GM12878 (cell line): ENCODE data around the gene TMPRSS2. TPM values are rescaled to one million over a fixed set of nuclear protein-coding genes. Genes with fewer than 3 reads are reported as not detected.

ENCODE experiments used
- ATAC-seq: fragments of 200-7000 bp; cut with Tn5 transposase; 3 replicates; pipeline ENCODE4 v1.9.1; 2020; ENCODE audit warnings: mild to moderate bottlenecking, moderate library complexity
- BruUV-seq: library from RNA; stranded (reverse); fragments of 400-500 nt; replicated peaks from 2 replicates; lab custom pipeline; 2021; lab: Mats Ljungman, UMichigan
- CTCF ChIA-PET: fragments of 300-600 bp; sonication (Branson Sonifier 250); formaldehyde crosslinking; extraction: SDS; loops from one replicate; lab custom pipeline; 2021; ENCODE audit warnings: inconsistent platforms; lab: Yijun Ruan, JAX
- POLR2A ChIA-PET: fragments of 350-600 bp; formaldehyde crosslinking; extraction: SDS; loops from one replicate; lab custom pipeline; 2021; ENCODE audit warnings: inconsistent platforms; lab: Charles Lee
- RAD21 ChIA-PET: fragments of 300-600 bp; sonication (Branson Sonifier 250); formaldehyde crosslinking; loops from one replicate; lab custom pipeline; 2023; ENCODE audit warnings: antibody characterized with exemption; ENCODE audit not compliant: unreplicated experiment; lab: Charles Lee
- SMC1A ChIA-PET: fragments of 300-600 bp; sonication (Branson Sonifier 250); formaldehyde crosslinking; loops from one replicate; lab custom pipeline; 2023; ENCODE audit not compliant: unreplicated experiment, uncharacterized antibody; lab: Charles Lee
- DNase-seq: peaks from one replicate; pipeline ENCODE4 v3.0.0-alpha.2; 2011; ENCODE audit warnings: low read depth, low spot score
- FAIRE-seq: peaks from 3 replicates; lab custom pipeline; 2011; peaks lifted over from hg19 to GRCh38; lab: Jason Lieb, UNC
- H2AFZ ChIP-seq: 2 replicates; pipeline ENCODE4 v1.6.0; 2011; ENCODE audit warnings: low read depth, low read length, control low read depth; ENCODE audit not compliant: control insufficient read depth
- H3K27ac ChIP-seq: 2 replicates; pipeline ENCODE4 v1.5.1; 2011; ENCODE audit warnings: control low read depth; ENCODE audit not compliant: control insufficient read depth, insufficient read depth
- H3K27me3 ChIP-seq, 2 experiments: replicated peaks in 1 of 2; 2 replicates each; pipeline versions ENCODE4 v1.6.0 to v1.6.1; 2011; ENCODE audit warnings: low read length in 1 of 2; ENCODE audit not compliant: control insufficient read depth in 2 of 2, insufficient read depth in 2 of 2
- H3K36me3 ChIP-seq, 2 experiments: 2 replicates each; pipeline ENCODE4 v1.5.1; 2011; ENCODE audit warnings: low read length in 1 of 2; ENCODE audit not compliant: control insufficient read depth in 2 of 2, insufficient read depth in 2 of 2
- H3K4me1 ChIP-seq: 2 replicates; pipeline ENCODE4 v1.6.1; 2011; ENCODE audit warnings: mild to moderate bottlenecking, low read length, moderate library complexity, mixed read lengths; ENCODE audit not compliant: control insufficient read depth, insufficient read depth
- H3K4me2 ChIP-seq: 2 replicates; pipeline ENCODE4 v1.6.0; 2011; ENCODE audit warnings: control low read depth; ENCODE audit not compliant: control insufficient read depth, insufficient read depth
- H3K4me3 ChIP-seq: fragments of 200-600 bp; sonication (generic); 2 replicates; pipeline ENCODE4 v1.5.1; 2016
- H3K79me2 ChIP-seq: 2 replicates; pipeline ENCODE4 v1.6.0; 2011; ENCODE audit warnings: low read length; ENCODE audit not compliant: control insufficient read depth, insufficient read depth
- H3K9ac ChIP-seq: 2 replicates; pipeline ENCODE4 v1.8.0; 2011; ENCODE audit warnings: low read length, control low read depth, mixed read lengths; ENCODE audit not compliant: control insufficient read depth, insufficient read depth
- H3K9me3 ChIP-seq: replicated peaks from 3 replicates; pipeline ENCODE4 v1.5.1; 2011; ENCODE audit warnings: mild to moderate bottlenecking, low read length; ENCODE audit not compliant: control insufficient read depth, insufficient read depth
- H4K20me1 ChIP-seq: 2 replicates; pipeline ENCODE4 v1.6.0; 2011; ENCODE audit not compliant: control insufficient read depth, insufficient read depth
- ASH2L ChIP-seq: fragments of 300-600, 200-600 bp; sonication (generic); IDR thresholded peaks from 2 replicates; pipeline ENCODE4 v1.6.1; 2017; ENCODE audit warnings: low read depth, mild to moderate bottlenecking, borderline replicate concordance
- BACH1 ChIP-seq: fragments of 450-650 bp; IDR thresholded peaks from 2 replicates; pipeline ENCODE4 v1.6.1; 2017; ENCODE audit warnings: mild to moderate bottlenecking, borderline replicate concordance
- EGR1 ChIP-seq, 2 experiments: IDR thresholded peaks; 1 replicate in 1 of 2; 2 replicates in 1 of 2; pipeline ENCODE4 v1.6.1; 2011 to 2012; ENCODE audit warnings: low read depth in 2 of 2, low read length in 2 of 2, borderline replicate concordance in 1 of 2, mild to moderate bottlenecking in 1 of 2, moderate library complexity in 1 of 2
- FOS ChIP-seq: IDR thresholded peaks from 3 replicates; pipeline ENCODE4 v1.6.1; 2011; ENCODE audit warnings: borderline replicate concordance; ENCODE audit not compliant: insufficient read length; ENCODE audit errors: extremely low read depth
- IKZF1 ChIP-seq: fragments of 450-650 bp; conservative IDR thresholded peaks from 2 replicates; pipeline ENCODE4 v1.6.1; 2017; ENCODE audit warnings: antibody characterized with exemption, mild to moderate bottlenecking
- JUNB ChIP-seq: IDR thresholded peaks from 2 replicates; pipeline ENCODE4 v1.6.1; 2016; ENCODE audit warnings: antibody characterized with exemption, mild to moderate bottlenecking
- KDM1A ChIP-seq: fragments of 200-600 bp; sonication (generic); IDR thresholded peaks from 2 replicates; pipeline ENCODE4 v1.6.1; 2016; ENCODE audit warnings: borderline replicate concordance
- MTA2 ChIP-seq: fragments of 450-650 bp; IDR thresholded peaks from 2 replicates; pipeline ENCODE4 v1.6.1; 2016; ENCODE audit warnings: low read depth, mild to moderate bottlenecking, moderate library complexity
- NRF1 ChIP-seq: conservative IDR thresholded peaks from 2 replicates; pipeline ENCODE4 v1.6.1; 2011; ENCODE audit warnings: mild to moderate bottlenecking, low read depth, low read length, improper control_type of control experiment
- PAX5 ChIP-seq: IDR thresholded peaks from 2 replicates; pipeline ENCODE4 v1.6.1; 2011; ENCODE audit warnings: low read depth, low read length, borderline replicate concordance
- POLR2A ChIP-seq: IDR thresholded peaks from 2 replicates; pipeline ENCODE4 v1.6.1; 2011; ENCODE audit warnings: low read depth, mild to moderate bottlenecking, low read length
- POLR2AphosphoS5 ChIP-seq: IDR thresholded peaks from 2 replicates; pipeline ENCODE4 v1.6.1; 2011; ENCODE audit warnings: mild to moderate bottlenecking, low read length, inconsistent platforms
- POU2F2 ChIP-seq: IDR thresholded peaks from 3 replicates; pipeline ENCODE4 v1.6.1; 2011; ENCODE audit warnings: low read depth, mild to moderate bottlenecking, low read length, borderline replicate concordance
- RFX5 ChIP-seq: IDR thresholded peaks from 2 replicates; pipeline ENCODE4 v1.6.1; 2011; ENCODE audit warnings: low read depth, low read length, improper control_type of control experiment
- SUZ12 ChIP-seq: fragments of 200-600 bp; sonication (generic); IDR thresholded peaks from one replicate; pipeline ENCODE4 v1.6.1; 2018; ENCODE audit warnings: antibody characterized with exemption, mild to moderate bottlenecking; ENCODE audit not compliant: unreplicated experiment
- TAF1 ChIP-seq: IDR thresholded peaks from 2 replicates; pipeline ENCODE4 v1.6.1; 2011; ENCODE audit warnings: mild to moderate bottlenecking, low read depth, low read length, borderline replicate concordance
- TCF3 ChIP-seq: IDR thresholded peaks from 2 replicates; pipeline ENCODE4 v1.6.1; 2012; ENCODE audit warnings: low read depth, mild to moderate bottlenecking, low read length, borderline replicate concordance; ENCODE audit not compliant: insufficient read depth
- YY1 ChIP-seq: IDR thresholded peaks from 2 replicates; pipeline ENCODE4 v1.6.1; 2011; ENCODE audit warnings: low read depth, mild to moderate bottlenecking, low read length
- WGBS: methylation state at CpG from one replicate; pipeline ENCODE4 v1.1.6; 2016; ENCODE audit warnings: low lambda C conversion rate; ENCODE audit not compliant: insufficient replicate concordance, insufficient coverage; ENCODE audit errors: missing lambda C conversion rate; 5-methylcytosine and 5-hydroxymethylcytosine counted together
- in situ Hi-C: fragments of 300-500 bp; cut with MboI; formaldehyde crosslinking; loops from 9 replicates; pipeline ENCODE4 v1.14.3; 2018; ENCODE audit warnings: mixed read lengths
- intact Hi-C: fragments of 100-400 bp; cut with micrococcal nuclease; formaldehyde crosslinking; loops from one replicate; pipeline ENCODE4 v1.14.2; 2022; ENCODE audit not compliant: unreplicated experiment
- polyA plus RNA-seq, 11 experiments: library from polyadenylated mRNA; depleted of rRNA in 4 of 11; unstranded in 6 of 11; stranded (reverse) in 5 of 11; fragments of >200 nt; fragmentation: Nextera tagmentation in 4 of 11; fragmentation: Illumina TruSeq in 1 of 11; extraction: Ambion mirVana in 4 of 11; extraction: Trizol in 1 of 11; gene quantifications; 1 replicate in 1 of 11; 2 replicates in 10 of 11; pipeline versions ENCODE4 v1.2.1 to v1.2.3, GENCODE V29; 2011 to 2016; ENCODE audit warnings: inconsistent platforms in 2 of 11, missing spikeins in 2 of 11, low read depth in 1 of 11
- total RNA-seq, 4 experiments: library from RNA; depleted of rRNA in 3 of 4; stranded (reverse); fragments of >200 nt in 3 of 4; fragmentation: Illumina TruSeq in 1 of 4; extraction: Trizol in 1 of 4; gene quantifications; 2 replicates each; pipeline versions ENCODE4 v1.2.1 to v1.2.3, GENCODE V29; 2013 to 2021

Gene TMPRSS2
- total and polyA plus RNA-seq, 10 of the 15 experiments (the other 5 are each of a cell fraction or from before 2014, with no cell fraction given) = 0.19 to 0.26 TPM; not detected in 8

GRCh38 chr21:41426676-41427404 is 81.1 kb downstream of the TMPRSS2 start:
- peak; percentile 37 for ATAC-seq
- POLR2A ChIA-PET = interaction anchor here (0.6 to 7.8 kb wide), 6 partner anchors 9 to 101 kb away, joined by 3 to 80 read pairs (median 8); no protein-coding TSS in a partner anchor
- H3K4me1 ChIP-seq = peaks cover 51% of the 10 kb centered on the region

More at GRCh38 chr21:41426676-41427404, 81.1 kb downstream of the TMPRSS2 start:
- H3K79me2 ChIP-seq = peaks cover 69% of the 10 kb centered on the region
- H3K27ac ChIP-seq = peak overlapping the region; percentile 100
- no peaks in the 10 kb centered on the region for H3K27me3 ChIP-seq
- no TSS peak for BruUV-seq
- in situ Hi-C loops (no loop called here), intact Hi-C loops (loop anchor here (1.0 kb wide), 1 partner anchor 59 kb away; no protein-coding TSS in a partner anchor)
- peaks cover 0 to 36% of the 10 kb centered on the region in 2 experiments; a peak in 2 of 4 replicates for H3K36me3 ChIP-seq
- no peak for FAIRE-seq
- H4K20me1 ChIP-seq = peaks cover 9% of the 10 kb centered on the region
- CTCF ChIA-PET = interaction anchor here (1.4 to 5.8 kb wide), 6 partner anchors 14 to 144 kb away, joined by 3 to 45 read pairs (median 10); no protein-coding TSS in a partner anchor
- RAD21 ChIA-PET = interaction anchor here (1.6 to 1.8 kb wide), 3 partner anchors 16 to 144 kb away, joined by 4 to 7 read pairs (median 6); no protein-coding TSS in a partner anchor
- H2AFZ ChIP-seq = no peak overlapping the region
- TF ChIP-seq TAF1 (peak; percentile 42; the same call in 1 of the 2 replicates), ASH2L (no peak), IKZF1 (peak; percentile 18; the same call in 1 of the 2 replicates), SUZ12 (no peak), FOS (no peak), NRF1 (no peak), YY1 (peak; percentile 79; the same call in 1 of the 2 replicates), EGR1 (IDR thresholded peaks at IDR 0.05; ENCODE audit: borderline replicate concordance in 1 of 2, low read depth in 2 of 2, low read length in 2 of 2) (no peak), TCF3 (0 out of 2 replicates have a peak, but pooled peaks have one; percentile 20), JUNB (no peak), MTA2 (peak; percentile 8; the same call in 1 of the 2 replicates), PAX5 (peak; percentile 29; the same call in 1 of the 2 replicates), POLR2AphosphoS5 (peak; percentile 82), RFX5 (no peak), KDM1A (no peak), BACH1 (peak; percentile 71), POLR2A (peak; percentile 88), POU2F2 (peak; percentile 43; the same call in 1 of the 3 replicates)
- peak overlapping the region; percentile 90 for H3K4me2 ChIP-seq
- DNase-seq = no peak
- WGBS = 14% methylated on average over 41 of the region's 41 CpGs
- SMC1A ChIA-PET = interaction anchor here (0.6 to 5.6 kb wide), 7 partner anchors 15 to 436 kb away, joined by 3 to 47 read pairs (median 4); partner anchors contain the start of gene MX2
- no peaks in the 10 kb centered on the region; the same call in 2 of the 3 replicates for H3K9me3 ChIP-seq
- peak overlapping the region; percentile 93 for H3K4me3 ChIP-seq
- peak overlapping the region; percentile 100 for H3K9ac ChIP-seq
